Activated CD8-positive, alpha-beta memory T cell treated with anti-CD3 and anti-CD28 coated beads, Interleukin-2, amount 10 ng/mL, durations not matched to agents 7 days and 5 days (primary cell): ENCODE measurements around the gene ARHGEF3. TPM values are rescaled to one million over a fixed set of nuclear protein-coding genes. Genes with fewer than 3 reads are reported as not detected.
A peak's percentile ranks its signal among the peaks of the same experiment; 100 is the strongest.
"Not testable (repeated sequence)": the region's sequence is repeated elsewhere in the genome, so short reads cannot be mapped to it uniquely, and the experiment has no call there.

Experiments used
- ATAC-seq: fragments of 150-1000 bp; cut with Tn5 transposase; one replicate; pipeline ENCODE4 v1.10.0; 2021; ENCODE audit warnings: moderate library complexity
- CTCF ChIA-PET: fragments of 350-600 bp; sonication (Branson Sonifier 250); formaldehyde crosslinking; loops from one replicate; lab custom pipeline; 2021; ENCODE audit warnings: antibody characterized with exemption; lab: Charles Lee
- DNase-seq: peaks from one replicate; pipeline ENCODE4 v3.0.0-alpha.2; 2020
- H3K27ac Mint-ChIP-seq: one replicate; pipeline ENCODE4 v1.8.0; 2021; ENCODE audit warnings: mild to moderate bottlenecking, mixed read lengths
- H3K27me3 Mint-ChIP-seq: one replicate; pipeline ENCODE4 v1.8.0; 2021; ENCODE audit warnings: mixed read lengths
- H3K36me3 Mint-ChIP-seq: one replicate; pipeline ENCODE4 v1.8.0; 2021; ENCODE audit warnings: mild to moderate bottlenecking, mixed read lengths
- H3K4me1 Mint-ChIP-seq: one replicate; pipeline ENCODE4 v1.8.0; 2021; ENCODE audit warnings: mixed read lengths
- H3K4me3 Mint-ChIP-seq: one replicate; pipeline ENCODE4 v1.8.0; 2021; ENCODE audit warnings: mild to moderate bottlenecking, moderate library complexity, mixed read lengths
- H3K9me3 Mint-ChIP-seq: one replicate; pipeline ENCODE4 v1.8.0; 2022; ENCODE audit warnings: low read depth, mixed read lengths
- total RNA-seq, 2 experiments: library from RNA; stranded (reverse); gene quantifications; one replicate each; pipeline ENCODE4 v1.2.3, GENCODE V29; 2021

ARHGEF3 gene
- total RNA-seq, 2 experiments from 2014 or later = 94.0 to 96.4 TPM

GRCh38 chr3:56751056-56751707 is 50.6 kb downstream of the ARHGEF3 start:
- peaks cover 50% of the 10 kb centered on the region for H3K4me1 Mint-ChIP-seq
- peaks cover 6% of the 10 kb centered on the region for H3K9me3 Mint-ChIP-seq
- peaks cover 90% of the 10 kb centered on the region for H3K36me3 Mint-ChIP-seq
- ATAC-seq (no peak), DNase-seq (no peak)
- no peak overlapping the region for H3K27ac Mint-ChIP-seq
- no peaks in the 10 kb centered on the region for H3K27me3 Mint-ChIP-seq
- no peak overlapping the region for H3K4me3 Mint-ChIP-seq
- CTCF ChIA-PET = interaction anchor here (0.9 to 4.6 kb wide), 4 partner anchors 18 to 49 kb away, joined by 3 to 36 read pairs (median 8); partner anchors contain the start of gene ARHGEF3

GRCh38 chr3:56748663-56749231 is 53.0 kb downstream of the ARHGEF3 start:
- CTCF ChIA-PET = interaction anchor here (1.2 to 1.9 kb wide), 2 partner anchors 10 to 13 kb away, joined by 3 to 9 read pairs; no protein-coding TSS in a partner anchor
- peaks cover 38% of the 10 kb centered on the region for H3K4me1 Mint-ChIP-seq
- no peaks in the 10 kb centered on the region for H3K27me3 Mint-ChIP-seq
- H3K36me3 Mint-ChIP-seq = peaks cover 89% of the 10 kb centered on the region
- H3K9me3 Mint-ChIP-seq = peaks cover 6% of the 10 kb centered on the region
- no peak for ATAC-seq
- H3K4me3 Mint-ChIP-seq = no peak overlapping the region
- no peak overlapping the region for H3K27ac Mint-ChIP-seq
- DNase-seq = no peak

- DNase-seq (no peak), ATAC-seq (no peak)
- Mint-ChIP-seq H3K4me1 (peaks cover 26% of the 10 kb centered on the region), H3K27ac (no peak overlapping the region), H3K27me3 (no peaks in the 10 kb centered on the region), H3K36me3 (peaks cover 88% of the 10 kb centered on the region), H3K4me3 (no peak overlapping the region), H3K9me3 (peaks cover 6% of the 10 kb centered on the region)
- CTCF ChIA-PET = interaction anchor here (1.6 to 1.9 kb wide), 2 partner anchors 10 to 11 kb away, joined by 5 to 9 read pairs; no protein-coding TSS in a partner anchor
These were observed 54.6 kb downstream of the ARHGEF3 start for GRCh38 chr3:56747150-56747549.

- H3K36me3 Mint-ChIP-seq = peaks cover 76% of the 10 kb centered on the region
- peaks cover 18% of the 10 kb centered on the region for H3K4me1 Mint-ChIP-seq
- CTCF ChIA-PET = no interaction called here
- no peak for ATAC-seq
- no peak for DNase-seq
- H3K9me3 Mint-ChIP-seq = no peaks in the 10 kb centered on the region
- peak overlapping the region; percentile 67 for H3K27ac Mint-ChIP-seq
- H3K4me3 Mint-ChIP-seq = no peak overlapping the region
- H3K27me3 Mint-ChIP-seq = no peaks in the 10 kb centered on the region
These were observed 57.7 kb downstream of the ARHGEF3 start for GRCh38 chr3:56744016-56744415.

- DNase-seq (no peak), ATAC-seq (no peak)
- H3K27me3 Mint-ChIP-seq = no peaks in the 10 kb centered on the region
- CTCF ChIA-PET = interaction anchor here (1.0 to 1.4 kb wide), 3 partner anchors 18 to 58 kb away, joined by 3 to 6 read pairs (median 3); no protein-coding TSS in a partner anchor
- H3K36me3 Mint-ChIP-seq = peaks cover 70% of the 10 kb centered on the region
- H3K4me1 Mint-ChIP-seq = peaks cover 18% of the 10 kb centered on the region
- H3K9me3 Mint-ChIP-seq = no peaks in the 10 kb centered on the region
- no peak overlapping the region for H3K27ac Mint-ChIP-seq
- no peak overlapping the region for H3K4me3 Mint-ChIP-seq
These were observed 58.9 kb downstream of the ARHGEF3 start for GRCh38 chr3:56742887-56743286.

GRCh38 chr3:56739036-56739435 is 62.7 kb downstream of the ARHGEF3 start:
- CTCF ChIA-PET = no interaction called here
- Mint-ChIP-seq H3K36me3 (peaks cover 73% of the 10 kb centered on the region), H3K27ac (no peak overlapping the region), H3K9me3 (no peaks in the 10 kb centered on the region), H3K4me1 (peaks cover 34% of the 10 kb centered on the region), H3K4me3 (no peak overlapping the region), H3K27me3 (no peaks in the 10 kb centered on the region)
- DNase-seq (no peak), ATAC-seq (no peak)

GRCh38 chr3:56737006-56737405 is 64.7 kb downstream of the ARHGEF3 start:
- Mint-ChIP-seq H3K4me1 (peaks cover 39% of the 10 kb centered on the region), H3K36me3 (peaks cover 69% of the 10 kb centered on the region), H3K27me3 (no peaks in the 10 kb centered on the region), H3K9me3 (no peaks in the 10 kb centered on the region), H3K27ac (no peak overlapping the region), H3K4me3 (no peak overlapping the region)
- CTCF ChIA-PET = interaction anchor here (0.8 to 2.2 kb wide), 6 partner anchors 9 to 63 kb away, joined by 3 to 9 read pairs (median 6); no protein-coding TSS in a partner anchor
- DNase-seq (no peak), ATAC-seq (no peak)

GRCh38 chr3:56732109-56732508 is 69.6 kb downstream of the ARHGEF3 start:
- H3K36me3 Mint-ChIP-seq = peaks cover 89% of the 10 kb centered on the region
- DNase-seq (no peak), ATAC-seq (no peak)
- no peaks in the 10 kb centered on the region for H3K9me3 Mint-ChIP-seq
- no peaks in the 10 kb centered on the region for H3K27me3 Mint-ChIP-seq
- peak overlapping the region; percentile 76 for H3K27ac Mint-ChIP-seq
- CTCF ChIA-PET = interaction anchor here (0.8 to 2.5 kb wide), 5 partner anchors 14 to 68 kb away, joined by 3 to 8 read pairs (median 4); no protein-coding TSS in a partner anchor
- peaks cover 61% of the 10 kb centered on the region for H3K4me1 Mint-ChIP-seq
- H3K4me3 Mint-ChIP-seq = no peak overlapping the region

- peak overlapping the region; percentile 95 for H3K27ac Mint-ChIP-seq
- H3K4me3 Mint-ChIP-seq = peak overlapping the region; percentile 62
- CTCF ChIA-PET = interaction anchor here (0.7 to 3.7 kb wide), 10 partner anchors 18 to 263 kb away, joined by 3 to 49 read pairs (median 6); partner anchors contain the start of gene ARHGEF3
- no peaks in the 10 kb centered on the region for H3K9me3 Mint-ChIP-seq
- no peaks in the 10 kb centered on the region for H3K27me3 Mint-ChIP-seq
- DNase-seq = peak; percentile 91
- ATAC-seq = peak; percentile 89
- peaks cover 58% of the 10 kb centered on the region for H3K4me1 Mint-ChIP-seq
- peaks cover 76% of the 10 kb centered on the region for H3K36me3 Mint-ChIP-seq
These were observed 76.6 kb downstream of the ARHGEF3 start for GRCh38 chr3:56725175-56725574.

GRCh38 chr3:56724676-56725075 is 77.1 kb downstream of the ARHGEF3 start:
- peak overlapping the region; percentile 62 for H3K4me3 Mint-ChIP-seq
- H3K9me3 Mint-ChIP-seq = no peaks in the 10 kb centered on the region
- H3K4me1 Mint-ChIP-seq = peaks cover 63% of the 10 kb centered on the region
- no peak for DNase-seq
- H3K27ac Mint-ChIP-seq = peak overlapping the region; percentile 95
- H3K36me3 Mint-ChIP-seq = peaks cover 76% of the 10 kb centered on the region
- CTCF ChIA-PET = interaction anchor here (0.7 to 3.7 kb wide), 9 partner anchors 19 to 264 kb away, joined by 3 to 49 read pairs (median 7); partner anchors contain the start of gene ARHGEF3
- H3K27me3 Mint-ChIP-seq = no peaks in the 10 kb centered on the region
- peak; percentile 37 for ATAC-seq

GRCh38 chr3:56720849-56721248 is 80.9 kb downstream of the ARHGEF3 start:
- ATAC-seq (no peak), DNase-seq (no peak)
- no peak overlapping the region for H3K27ac Mint-ChIP-seq
- H3K27me3 Mint-ChIP-seq = no peaks in the 10 kb centered on the region
- H3K4me1 Mint-ChIP-seq = peaks cover 46% of the 10 kb centered on the region
- peaks cover 60% of the 10 kb centered on the region for H3K36me3 Mint-ChIP-seq
- H3K9me3 Mint-ChIP-seq = no peaks in the 10 kb centered on the region
- H3K4me3 Mint-ChIP-seq = no peak overlapping the region
- CTCF ChIA-PET = interaction anchor here (1.4 to 2.2 kb wide), 3 partner anchors 10 to 79 kb away, joined by 3 to 7 read pairs (median 5); no protein-coding TSS in a partner anchor

GRCh38 chr3:56718809-56719208 is 82.9 kb downstream of the ARHGEF3 start:
- H3K9me3 Mint-ChIP-seq, H3K27me3 Mint-ChIP-seq, DNase-seq, H3K4me3 Mint-ChIP-seq, H3K27ac Mint-ChIP-seq, ATAC-seq: not testable (repeated sequence)
- H3K36me3 Mint-ChIP-seq = peaks cover 49% of the 10 kb centered on the region
- CTCF ChIA-PET = interaction anchor here (1.6 kb wide), 1 partner anchor 11 kb away, joined by 5 read pairs; no protein-coding TSS in a partner anchor
- H3K4me1 Mint-ChIP-seq = peaks cover 30% of the 10 kb centered on the region

- Mint-ChIP-seq H3K9me3 (no peaks in the 10 kb centered on the region), H3K27me3 (no peaks in the 10 kb centered on the region), H3K27ac (no peak overlapping the region), H3K36me3 (peaks cover 6% of the 10 kb centered on the region), H3K4me3 (no peak overlapping the region), H3K4me1 (peaks cover 4% of the 10 kb centered on the region)
- DNase-seq = no peak
- ATAC-seq = no peak
- CTCF ChIA-PET = interaction anchor here (1.9 to 4.7 kb wide), 2 partner anchors 9 to 88 kb away, joined by 5 to 57 read pairs; partner anchors contain the start of gene ARHGEF3
These were observed 90.4 kb downstream of the ARHGEF3 start for GRCh38 chr3:56711344-56711743.
